GM12872 (cell line): ENCODE results near the gene CENPC.

Experiments
- TF ChIP-seq, protein P1 (sequence below): IDR thresholded peaks from 3 replicates; pipeline ENCODE4 v1.5.1; 2011; ENCODE audit warnings: low read depth, mild to moderate bottlenecking, low read length, moderate library complexity; ENCODE audit not compliant: insufficient read depth

Gene CENPC

DNA sequence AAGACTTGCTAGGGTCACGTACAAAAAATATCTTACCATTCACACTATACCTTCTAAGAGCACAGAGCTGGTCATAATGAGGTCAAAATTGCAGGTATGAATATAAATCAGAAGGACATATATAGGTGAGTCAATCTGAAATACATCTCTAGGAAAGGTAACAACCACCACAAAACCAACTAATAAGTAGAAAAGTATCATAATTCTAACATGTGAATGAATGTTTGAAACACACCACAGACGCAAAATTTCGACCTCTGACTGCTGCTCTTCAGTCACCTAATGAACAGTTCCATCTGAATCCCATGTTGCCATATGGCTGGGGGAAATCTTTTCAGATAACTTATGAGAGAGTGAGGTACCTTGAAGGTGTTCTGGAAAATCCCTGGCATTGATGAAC lies 35.3 kb upstream of the CENPC start:
- TF ChIP-seq, protein P1, sequence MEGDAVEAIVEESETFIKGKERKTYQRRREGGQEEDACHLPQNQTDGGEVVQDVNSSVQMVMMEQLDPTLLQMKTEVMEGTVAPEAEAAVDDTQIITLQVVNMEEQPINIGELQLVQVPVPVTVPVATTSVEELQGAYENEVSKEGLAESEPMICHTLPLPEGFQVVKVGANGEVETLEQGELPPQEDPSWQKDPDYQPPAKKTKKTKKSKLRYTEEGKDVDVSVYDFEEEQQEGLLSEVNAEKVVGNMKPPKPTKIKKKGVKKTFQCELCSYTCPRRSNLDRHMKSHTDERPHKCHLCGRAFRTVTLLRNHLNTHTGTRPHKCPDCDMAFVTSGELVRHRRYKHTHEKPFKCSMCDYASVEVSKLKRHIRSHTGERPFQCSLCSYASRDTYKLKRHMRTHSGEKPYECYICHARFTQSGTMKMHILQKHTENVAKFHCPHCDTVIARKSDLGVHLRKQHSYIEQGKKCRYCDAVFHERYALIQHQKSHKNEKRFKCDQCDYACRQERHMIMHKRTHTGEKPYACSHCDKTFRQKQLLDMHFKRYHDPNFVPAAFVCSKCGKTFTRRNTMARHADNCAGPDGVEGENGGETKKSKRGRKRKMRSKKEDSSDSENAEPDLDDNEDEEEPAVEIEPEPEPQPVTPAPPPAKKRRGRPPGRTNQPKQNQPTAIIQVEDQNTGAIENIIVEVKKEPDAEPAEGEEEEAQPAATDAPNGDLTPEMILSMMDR = no peak

DNA sequence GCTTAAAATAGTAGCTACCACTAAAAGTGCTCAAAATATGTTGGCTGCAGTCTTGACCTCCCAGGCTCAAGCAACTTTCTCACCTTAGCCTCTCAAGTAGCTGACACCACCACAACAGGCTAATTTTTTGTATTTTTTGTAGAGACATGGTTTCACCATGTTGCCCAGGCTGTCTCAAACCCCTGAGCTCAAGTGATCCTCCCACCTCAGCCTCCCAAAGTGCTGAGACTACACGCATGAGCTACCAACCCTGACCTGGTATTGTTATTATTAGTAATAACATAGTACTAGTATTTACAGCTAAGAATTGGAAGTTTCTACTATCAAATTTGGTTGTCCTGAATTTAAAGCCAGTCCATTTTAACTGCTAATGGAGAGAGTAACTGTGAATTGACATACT lies 31.2 kb upstream of the CENPC start:
- TF ChIP-seq, protein P1 = no peak

DNA sequence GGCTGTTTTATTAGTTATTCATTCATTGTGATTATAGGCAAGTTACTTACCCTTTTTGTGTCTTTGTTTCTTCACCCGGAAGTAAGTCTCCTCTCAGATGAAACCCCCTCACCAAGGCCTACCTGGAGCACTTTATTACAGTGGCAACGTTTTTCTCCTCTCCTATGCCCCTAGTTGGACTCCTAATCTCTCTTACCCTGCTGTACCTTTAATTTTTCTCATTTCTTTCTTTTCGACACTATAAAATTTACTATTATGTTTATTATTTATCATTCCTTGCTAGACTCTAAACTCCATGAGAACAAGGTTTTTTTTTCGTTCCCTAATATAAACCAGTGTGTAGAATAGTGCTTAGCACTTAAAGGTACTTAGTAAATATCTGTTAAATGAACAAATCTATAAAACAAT lies 30.8 kb upstream of the CENPC start:
- TF ChIP-seq, protein P1 = no peak

DNA sequence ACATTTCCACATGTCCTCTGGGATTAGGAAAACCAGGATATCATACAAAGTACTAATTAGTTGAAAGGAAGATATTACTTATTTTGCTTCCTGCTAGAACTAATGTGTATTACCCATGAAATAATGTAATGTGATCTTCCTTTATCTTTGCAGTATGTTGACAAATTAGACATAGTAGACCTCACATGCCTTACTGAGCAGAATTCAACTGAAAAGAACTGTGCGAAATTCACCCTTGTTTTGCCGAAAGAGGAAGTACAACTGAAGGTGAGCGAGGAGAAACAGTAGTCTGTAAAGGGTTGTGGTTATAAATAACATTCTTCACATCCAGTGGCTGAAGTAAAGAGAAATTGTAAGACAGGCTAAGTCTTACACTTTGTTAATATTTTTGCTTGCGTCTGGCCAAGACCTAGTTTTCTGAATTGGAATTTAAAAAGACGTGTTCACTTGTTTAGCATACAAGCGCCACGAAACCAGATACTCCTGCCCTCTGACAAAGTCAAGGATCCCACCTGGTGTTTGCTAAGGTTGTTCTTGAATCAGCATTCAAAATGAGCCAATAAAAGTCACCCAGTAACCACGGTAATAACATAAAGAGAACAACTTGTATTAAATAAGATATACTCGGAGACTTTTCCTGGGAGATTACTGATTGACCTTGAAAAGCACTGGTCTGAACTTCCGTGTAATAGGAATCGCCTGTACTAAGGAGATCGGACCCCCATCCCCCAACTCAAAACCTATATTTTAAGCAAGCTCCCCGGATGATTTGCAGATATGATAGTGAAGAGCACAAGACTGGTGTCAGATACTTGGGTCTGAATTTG lies 30.1 kb upstream of the CENPC start:
- TF ChIP-seq, protein P1 = no peak

DNA sequence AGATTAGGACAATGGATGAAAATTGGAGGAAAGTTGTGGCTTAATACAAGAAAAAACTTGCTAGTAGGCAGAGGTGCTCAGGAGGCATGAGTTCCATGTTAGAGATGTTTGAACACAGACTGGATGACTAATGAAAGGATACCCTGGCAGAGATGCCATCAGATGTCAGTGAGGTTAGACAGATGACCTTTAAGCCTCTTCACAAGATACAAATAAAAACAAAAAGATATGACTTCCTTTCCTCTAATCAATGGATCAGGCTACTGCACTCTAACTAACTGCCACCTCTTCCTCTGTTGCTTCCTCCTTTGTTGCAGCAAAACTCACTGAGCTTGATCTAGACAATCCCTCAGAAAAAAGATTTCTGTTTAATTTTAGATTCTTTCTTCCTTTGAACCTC lies 27.9 kb upstream of the CENPC start:
- TF ChIP-seq, protein P1 = no peak

DNA sequence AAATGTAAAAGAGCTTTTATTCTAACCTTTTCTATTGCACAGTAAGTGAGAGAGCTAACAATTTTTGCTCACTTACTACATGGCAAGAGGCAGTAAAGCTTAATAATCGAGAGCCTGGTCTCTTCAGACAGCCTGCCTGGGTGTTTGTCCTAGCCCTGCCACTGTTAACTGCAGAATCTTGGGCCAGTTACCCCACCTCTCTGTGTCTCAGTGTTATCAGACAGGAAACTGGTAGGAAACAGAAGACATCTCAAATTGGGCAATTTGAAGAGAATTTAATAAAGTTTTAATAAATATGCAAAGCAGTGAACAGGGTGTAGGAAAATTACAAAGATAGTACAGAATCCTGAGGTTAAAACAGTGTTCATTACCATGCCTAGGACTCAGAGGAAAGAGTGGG lies 26.7 kb upstream of the CENPC start:
- TF ChIP-seq, protein P1 = no peak

DNA sequence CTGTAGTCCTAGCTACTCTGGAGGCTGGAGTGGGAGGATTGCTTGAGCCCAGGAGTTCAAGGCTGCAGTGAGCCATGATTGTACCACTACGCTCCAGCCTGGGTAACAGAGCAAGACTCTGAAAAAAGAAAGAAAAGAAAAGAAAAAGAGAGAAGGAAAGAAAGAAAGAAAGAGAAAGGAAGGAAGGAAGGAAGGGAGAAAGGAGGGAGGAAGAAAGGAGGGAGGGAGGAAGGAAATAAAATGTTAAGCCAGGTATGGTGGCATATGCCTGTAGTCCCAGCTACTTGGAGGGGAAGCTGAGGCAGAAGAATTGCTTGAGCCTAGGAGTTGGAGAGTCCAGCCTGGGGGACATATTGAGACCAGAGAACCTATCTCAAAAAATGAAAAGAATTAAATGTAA lies 25.2 kb upstream of the CENPC start:
- TF ChIP-seq, protein P1 = no peak
